Duodenal mucosa (tissue), 2 donors: ENCODE results near the gene SEC22C.

Experiments
- H3K27ac ChIP-seq: one replicate; pipeline ENCODE4 v1.7.0; 2013; ENCODE audit warnings: low read depth, low read length
- H3K27me3 ChIP-seq, 2 donors: one replicate each; pipeline ENCODE4 v1.7.0; 2013; ENCODE audit warnings: low read length in 2 of 2, control low read depth in 1 of 2; ENCODE audit not compliant: insufficient read depth in 2 of 2, control insufficient read depth in 1 of 2
- H3K36me3 ChIP-seq, 2 donors: one replicate each; pipeline ENCODE4 v1.7.0; 2013; ENCODE audit warnings: low read length in 2 of 2, control low read depth in 1 of 2; ENCODE audit not compliant: insufficient read depth in 2 of 2, control insufficient read depth in 1 of 2
- H3K4me1 ChIP-seq, 2 donors: one replicate each; pipeline ENCODE4 v1.7.0; 2013; ENCODE audit warnings: low read length in 2 of 2, control low read depth in 1 of 2; ENCODE audit not compliant: insufficient read depth in 2 of 2, control insufficient read depth in 1 of 2
- H3K4me3 ChIP-seq, 2 donors: one replicate each; pipeline ENCODE4 v1.7.0; 2013; ENCODE audit warnings: low read length in 2 of 2, low read depth in 1 of 2
- H3K9ac ChIP-seq, 2 donors: one replicate each; pipeline ENCODE4 v1.7.0; 2013; ENCODE audit warnings: low read length in 2 of 2, low read depth in 1 of 2
- H3K9me3 ChIP-seq, 2 donors: one replicate each; pipeline ENCODE4 v1.7.0; 2013; ENCODE audit warnings: low read length in 2 of 2, control low read depth in 1 of 2; ENCODE audit not compliant: control insufficient read depth in 1 of 2

The SEC22C gene

GRCh38 chr3:42539871-42540714 is 41.7 kb downstream of the SEC22C start:
- Histone ChIP-seq H3K36me3 (no peaks in the 10 kb centered on the region), H3K27me3 (no peaks in the 10 kb centered on the region), H3K4me1 (peaks cover 27 to 35% of the 10 kb centered on the region in 2 donors), H3K9ac (no peak overlapping the region), H3K9me3 (no peaks in the 10 kb centered on the region), H3K27ac (no peak overlapping the region), H3K4me3 (no peak overlapping the region)

GRCh38 chr3:42537350-42537749 is 44.4 kb downstream of the SEC22C start:
- Histone ChIP-seq H3K4me3 (no peak overlapping the region), H3K27me3 (no peaks in the 10 kb centered on the region), H3K4me1 (peaks cover 18 to 23% of the 10 kb centered on the region in 2 donors), H3K9me3 (no peaks in the 10 kb centered on the region), H3K27ac (no peak overlapping the region), H3K36me3 (peaks cover 6 to 7% of the 10 kb centered on the region in 2 donors), H3K9ac (no peak overlapping the region)

- Histone ChIP-seq H3K36me3 (peaks cover 7 to 16% of the 10 kb centered on the region in 2 donors), H3K9ac (no peak overlapping the region), H3K27me3 (no peaks in the 10 kb centered on the region), H3K9me3 (no peaks in the 10 kb centered on the region), H3K4me1 (peaks cover 18 to 23% of the 10 kb centered on the region in 2 donors), H3K4me3 (no peak overlapping the region), H3K27ac (no peak overlapping the region)
Measured at GRCh38 chr3:42535981-42536784, 45.6 kb downstream of the SEC22C start.

- peaks cover 13 to 29% of the 10 kb centered on the region in 2 donors for H3K36me3 ChIP-seq
- no peak overlapping the region for H3K27ac ChIP-seq
Measured at GRCh38 chr3:42533161-42533897, 48.4 kb downstream of the SEC22C start.

GRCh38 chr3:42532229-42532628 is 49.5 kb downstream of the SEC22C start:
- Histone ChIP-seq H3K36me3 (peaks cover 15 to 36% of the 10 kb centered on the region in 2 donors), H3K9ac (no peak overlapping the region), H3K27ac (no peak overlapping the region), H3K27me3 (no peaks in the 10 kb centered on the region), H3K4me3 (no peak overlapping the region), H3K9me3 (no peaks in the 10 kb centered on the region), H3K4me1 (no peaks in the 10 kb centered on the region)

More at GRCh38 chr3:42533161-42533897, 48.4 kb downstream of the SEC22C start:
- Histone ChIP-seq H3K27me3 (no peaks in the 10 kb centered on the region), H3K4me1 (peaks cover 4 to 6% of the 10 kb centered on the region in 2 donors), H3K4me3 (no peak overlapping the region), H3K9ac (no peak overlapping the region), H3K9me3 (no peaks in the 10 kb centered on the region)

- peaks cover 18 to 43% of the 10 kb centered on the region in 2 donors for H3K36me3 ChIP-seq
- H3K4me3 ChIP-seq = no peak overlapping the region
- H3K9ac ChIP-seq = no peak overlapping the region
- H3K27ac ChIP-seq = no peak overlapping the region
- H3K27me3 ChIP-seq = no peaks in the 10 kb centered on the region
- no peaks in the 10 kb centered on the region for H3K9me3 ChIP-seq
- H3K4me1 ChIP-seq = no peaks in the 10 kb centered on the region
Measured at GRCh38 chr3:42531470-42531869, 50.3 kb downstream of the SEC22C start.

- no peaks in the 10 kb centered on the region for H3K9me3 ChIP-seq
- H3K9ac ChIP-seq = no peak overlapping the region
- no peak overlapping the region for H3K27ac ChIP-seq
- no peaks in the 10 kb centered on the region for H3K27me3 ChIP-seq
- peaks cover 18 to 55% of the 10 kb centered on the region in 2 donors for H3K36me3 ChIP-seq
- H3K4me1 ChIP-seq = no peaks in the 10 kb centered on the region
- H3K4me3 ChIP-seq = no peak overlapping the region
Measured at GRCh38 chr3:42530073-42530472, 51.7 kb downstream of the SEC22C start.

- H3K9me3 ChIP-seq = no peaks in the 10 kb centered on the region
- H3K4me3 ChIP-seq = no peak overlapping the region
- H3K27ac ChIP-seq = no peak overlapping the region
- H3K4me1 ChIP-seq = no peaks in the 10 kb centered on the region
- H3K9ac ChIP-seq = no peak overlapping the region
- H3K27me3 ChIP-seq = no peaks in the 10 kb centered on the region
- H3K36me3 ChIP-seq = peaks cover 18 to 60% of the 10 kb centered on the region in 2 donors
Measured at GRCh38 chr3:42529468-42529867, 52.3 kb downstream of the SEC22C start.

- H3K36me3 ChIP-seq = peaks cover 13 to 65% of the 10 kb centered on the region in 2 donors
- no peaks in the 10 kb centered on the region for H3K9me3 ChIP-seq
- H3K27ac ChIP-seq = no peak overlapping the region
- H3K4me1 ChIP-seq = no peaks in the 10 kb centered on the region
- H3K9ac ChIP-seq = no peak overlapping the region
- no peak overlapping the region for H3K4me3 ChIP-seq
- H3K27me3 ChIP-seq = no peaks in the 10 kb centered on the region
Measured at GRCh38 chr3:42527368-42527917, 54.3 kb downstream of the SEC22C start.
